Ureter (tissue), 1 donor: ENCODE results near the gene SLC25A26. TPM values are rescaled to one million over a fixed set of nuclear protein-coding genes. Genes with fewer than 3 reads are reported as not detected.

Source experiments
- total RNA-seq: library from RNA; stranded (reverse); gene quantifications from one replicate; pipeline ENCODE4 v1.2.4, GENCODE V29; 2023
- donor health status: DM: yes; HTN: yes; CAD: no.

Gene SLC25A26
- total RNA-seq, 1 donor from 2014 or later: 21.3 TPM

Other genes with a start within 250 kb of the SLC25A26 start
- gene MAGI1, start 182.1 kb upstream of the SLC25A26 start, total RNA-seq: 45.5 TPM